ENCODE data around the gene IGFN1.

IGFN1 gene

DNA sequence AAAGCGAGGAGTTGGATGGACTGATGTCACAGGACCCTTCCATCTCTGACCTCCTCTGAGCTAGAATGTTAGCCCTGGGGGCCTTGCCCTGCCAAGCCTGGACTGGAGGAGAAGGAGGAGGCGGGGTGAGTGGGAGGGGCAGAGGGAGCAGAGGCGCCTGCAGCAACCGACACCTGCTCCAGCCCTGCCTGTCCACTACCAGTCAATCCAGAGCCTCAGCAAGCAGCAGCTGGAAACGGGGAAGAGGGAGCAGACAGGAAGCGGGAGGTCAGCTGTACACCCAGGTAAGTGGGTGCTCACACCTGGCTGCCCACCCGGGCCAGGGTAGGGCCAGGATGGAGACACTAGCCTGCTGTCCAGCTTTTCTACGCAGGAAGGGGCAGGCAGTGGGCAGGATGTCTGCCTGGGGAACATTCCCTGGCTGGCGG is at the start of gene IGFN1:
Gene IGFN1 (plus strand): TSS at position 201 of the 428 bp plus-strand sequence. CDS start 2,470 bp downstream, outside the sequence.
- no peak for DNase-seq (ENCODE audit: insufficient read length, low spot score)
- no peak for FAIRE-seq

DNA sequence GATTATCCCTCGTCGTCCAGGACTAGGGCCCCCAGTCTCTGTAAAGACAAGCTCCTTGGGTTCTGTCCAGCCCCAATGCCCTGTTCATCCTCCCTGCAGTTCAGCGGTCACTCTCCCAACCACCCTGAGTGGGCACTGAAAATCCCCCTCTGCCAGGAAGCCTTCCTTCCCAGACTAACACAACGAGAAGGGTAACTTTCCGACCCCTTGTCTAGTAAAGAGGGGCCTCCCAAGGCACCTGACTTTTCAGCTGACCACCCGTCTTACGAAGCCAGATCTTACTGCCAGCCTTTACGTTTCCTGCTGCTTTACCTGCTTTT is 49.7 kb upstream of the IGFN1 start:
- DNase-seq (ENCODE audit: insufficient read length, low spot score) (no peak), FAIRE-seq (no peak)

DNA sequence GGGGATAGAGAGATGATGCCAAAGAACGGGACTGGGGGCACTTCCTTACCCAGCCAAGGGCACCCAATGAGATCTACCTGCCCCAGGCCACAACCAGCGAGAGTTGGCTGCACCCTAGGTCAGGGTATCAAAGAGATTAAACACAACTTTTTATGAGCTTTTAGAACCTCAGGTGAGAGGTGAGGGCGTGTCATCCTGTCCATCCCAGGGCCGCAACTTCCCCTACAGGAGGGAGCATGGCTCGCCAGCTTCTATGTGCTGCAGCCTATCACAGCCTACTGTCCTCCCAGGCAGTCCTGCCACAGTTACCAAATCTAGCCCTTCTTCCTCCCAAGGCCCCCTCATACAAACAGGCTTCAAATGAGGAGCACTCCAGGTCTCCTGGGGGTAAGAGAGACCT is 49.2 kb upstream of the IGFN1 start:
- FAIRE-seq (no peak), DNase-seq (ENCODE audit: insufficient read length, low spot score) (no peak)

DNA sequence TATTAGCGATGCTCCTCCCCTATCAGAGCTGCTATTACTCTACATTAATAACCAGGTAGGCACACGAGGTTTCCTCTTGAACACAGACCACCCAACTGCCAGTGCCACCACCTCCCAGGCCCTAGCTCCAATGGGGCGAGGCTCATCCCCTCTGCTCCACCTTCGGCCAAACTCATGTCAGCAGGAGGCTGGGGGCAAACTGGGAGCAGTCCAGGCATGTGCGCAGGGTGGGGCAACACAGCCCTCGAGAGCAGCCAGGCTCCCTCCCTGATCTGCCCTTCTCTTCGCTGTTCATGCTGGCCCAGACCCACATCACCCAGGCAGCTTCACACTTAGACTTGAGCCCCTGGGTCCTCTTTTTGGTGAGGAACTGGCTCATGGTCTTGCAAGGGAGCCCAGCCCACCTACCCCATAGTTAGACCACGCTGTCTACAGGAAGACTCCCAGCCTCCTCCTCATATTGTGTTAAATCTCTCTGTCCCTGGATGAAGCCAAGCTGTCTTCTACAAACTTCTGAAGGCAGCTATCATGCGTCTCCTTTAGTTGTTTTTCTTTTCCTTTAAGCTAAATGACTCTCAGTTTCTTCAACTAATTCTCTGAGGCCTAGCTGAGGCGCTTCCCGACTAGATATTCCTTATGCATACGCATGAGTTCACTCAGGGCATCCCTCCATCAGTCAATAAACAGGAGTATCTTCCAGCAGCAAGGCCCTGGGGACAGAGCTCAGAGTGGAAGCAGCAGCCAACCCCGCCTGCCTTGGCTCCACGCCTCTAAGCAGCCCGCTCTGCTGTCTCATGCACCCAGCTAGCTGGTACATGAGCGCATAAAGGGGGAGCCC is 48.4 kb upstream of the IGFN1 start:
- no peak for DNase-seq (ENCODE audit: insufficient read length, low spot score)
- FAIRE-seq: no peak

DNA sequence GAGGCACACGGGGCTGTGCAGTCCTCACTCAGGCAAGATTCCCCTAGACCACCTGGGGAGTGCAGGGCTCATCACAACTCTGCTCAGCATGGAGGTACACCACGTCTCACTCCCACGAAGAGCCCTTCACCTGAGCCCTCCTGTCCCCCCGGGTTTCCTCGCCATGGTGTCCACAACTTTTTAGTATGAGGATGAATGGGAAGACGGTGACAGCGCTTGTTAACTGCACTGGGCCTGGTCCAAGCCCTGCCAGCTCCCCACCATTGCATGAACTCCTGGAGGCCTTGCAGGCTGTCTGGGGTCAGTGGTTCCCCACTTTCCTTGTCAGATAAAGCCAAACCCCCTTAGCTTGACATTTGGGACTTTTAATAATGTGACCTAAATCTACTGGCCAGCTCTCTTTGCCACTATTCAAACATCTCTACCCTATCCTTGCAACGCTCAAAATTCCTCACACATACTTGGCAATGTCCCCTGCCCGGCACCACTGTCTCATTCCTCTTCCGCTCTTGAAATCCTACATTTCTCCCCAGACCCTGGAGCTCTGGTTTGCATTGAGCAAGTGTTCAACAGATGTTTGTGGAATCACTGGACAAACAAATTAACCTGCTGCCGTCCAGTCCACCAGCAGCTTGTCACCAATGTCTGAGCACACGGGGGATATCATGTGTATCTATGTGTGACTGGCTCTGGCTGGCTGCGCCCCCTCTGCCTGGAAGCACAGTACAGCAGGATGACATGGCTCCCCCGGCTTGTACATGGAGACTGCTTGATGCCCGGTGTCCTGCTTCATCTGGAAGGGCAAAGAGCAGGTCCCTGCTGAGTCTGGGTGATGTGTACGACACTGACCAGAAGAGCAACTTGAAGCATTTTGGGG is 47.5 kb upstream of the IGFN1 start:
- DNase-seq (ENCODE audit: insufficient read length, low spot score) (no peak), FAIRE-seq (no peak)

DNA sequence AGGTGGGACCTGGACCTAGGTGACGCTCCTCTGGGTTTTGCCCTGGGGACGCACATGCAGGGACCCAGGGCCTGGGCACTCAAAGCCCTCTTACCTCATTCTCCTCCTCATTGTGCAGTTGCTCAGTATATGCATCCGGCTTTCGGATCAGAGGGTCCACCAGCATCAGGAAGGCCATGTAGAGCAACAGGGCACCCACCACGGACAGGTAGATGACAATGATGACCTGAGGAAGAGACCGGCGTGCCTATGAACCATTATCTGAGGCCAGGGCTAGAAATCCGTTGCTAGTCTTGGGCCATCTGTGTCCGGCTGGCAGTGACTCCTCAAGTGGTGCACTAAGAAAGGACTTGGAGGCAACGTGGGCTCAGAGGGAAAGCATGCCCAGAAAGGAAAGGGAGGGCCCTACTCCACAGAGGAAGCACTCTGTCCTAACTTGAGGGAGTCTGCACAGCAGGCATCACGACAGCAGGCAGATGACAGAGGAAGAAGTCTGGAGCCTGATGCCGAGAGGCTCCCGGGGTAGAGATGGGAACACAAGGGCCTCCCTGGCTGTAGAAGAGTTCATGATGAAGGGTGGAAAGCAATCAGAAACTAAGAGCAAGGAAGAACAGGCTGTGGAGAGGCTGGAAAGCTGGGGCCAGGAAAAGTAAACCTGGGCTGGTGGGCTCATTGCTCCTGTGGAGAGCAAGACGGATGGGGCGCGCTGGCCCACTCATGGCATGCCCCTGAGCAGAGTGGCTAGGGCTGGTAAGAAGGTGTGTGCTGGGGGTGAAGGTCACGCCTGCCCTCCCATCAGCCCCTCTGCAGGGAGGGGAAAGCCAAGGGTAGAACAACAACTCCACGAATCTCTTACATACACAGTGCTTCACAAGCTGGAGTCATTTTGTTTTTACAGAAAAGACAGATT is 46.6 kb upstream of the IGFN1 start:
- no peak for DNase-seq (ENCODE audit: insufficient read length, low spot score)
- no peak for FAIRE-seq

DNA sequence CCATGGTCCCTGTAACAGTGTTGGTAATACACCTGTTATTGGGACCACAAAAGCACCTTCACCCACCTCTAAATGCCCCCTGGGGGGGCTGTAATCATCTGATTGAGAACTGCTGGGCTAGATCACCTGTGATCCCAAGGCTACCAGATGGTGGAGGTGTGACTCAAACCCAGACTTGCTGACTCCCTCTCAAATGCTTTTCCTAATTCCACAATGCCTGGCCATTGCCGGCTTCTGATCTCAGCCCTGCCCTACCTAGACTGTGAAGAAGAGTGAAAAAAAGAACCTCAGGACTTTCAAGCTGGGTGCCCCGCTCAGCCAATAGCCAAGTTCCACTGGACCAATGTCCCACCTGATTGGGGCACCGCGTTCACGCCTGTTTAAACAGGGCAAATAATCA is 45.9 kb upstream of the IGFN1 start:
- DNase-seq (ENCODE audit: insufficient read length, low spot score) (no peak), FAIRE-seq (no peak)

DNA sequence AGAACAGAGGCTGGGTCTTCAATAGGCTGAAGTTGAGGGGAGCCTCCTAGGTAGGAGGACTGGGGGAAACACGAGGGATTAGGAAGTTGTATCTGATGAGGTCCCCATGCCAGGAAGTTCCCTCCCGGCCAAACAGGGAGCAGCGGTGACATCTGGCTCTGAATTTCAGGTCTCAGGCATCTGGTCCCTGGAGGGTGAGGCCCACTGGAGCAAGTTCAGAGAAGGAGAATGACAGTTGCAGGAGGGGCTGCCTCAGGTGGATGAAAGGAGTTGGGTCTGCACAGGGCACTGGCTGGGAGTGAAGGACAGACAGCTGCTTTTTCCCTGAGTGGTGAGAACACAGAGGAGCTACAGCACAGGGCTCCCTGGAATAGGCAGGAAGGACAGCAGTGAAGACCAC is 45.5 kb upstream of the IGFN1 start:
- no peak for FAIRE-seq

DNA sequence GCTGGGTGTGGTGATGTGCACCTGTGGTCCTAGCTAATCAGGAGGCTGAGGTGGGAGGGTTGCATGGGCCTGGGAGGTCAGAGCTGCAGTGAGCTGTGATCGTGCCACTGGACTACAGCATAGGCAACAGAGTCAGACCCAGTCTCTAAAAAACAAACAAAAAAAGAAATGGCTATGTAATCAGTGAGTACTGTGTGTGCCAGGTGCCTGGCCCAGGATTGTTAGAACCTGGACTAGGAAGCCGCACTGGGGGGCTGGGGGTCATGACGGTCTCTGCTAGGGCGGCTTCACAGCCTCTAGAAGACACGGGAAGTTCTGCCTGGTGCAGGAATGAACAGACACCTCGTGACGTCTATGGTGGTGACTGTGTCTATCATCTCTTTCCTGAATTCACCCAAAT is 44.8 kb upstream of the IGFN1 start:
- DNase-seq (ENCODE audit: insufficient read length, low spot score) (no peak), FAIRE-seq (no peak)

More for the DNA sequence above, 45.5 kb upstream of the IGFN1 start:
- DNase-seq (ENCODE audit: insufficient read length, low spot score): no peak

DNA sequence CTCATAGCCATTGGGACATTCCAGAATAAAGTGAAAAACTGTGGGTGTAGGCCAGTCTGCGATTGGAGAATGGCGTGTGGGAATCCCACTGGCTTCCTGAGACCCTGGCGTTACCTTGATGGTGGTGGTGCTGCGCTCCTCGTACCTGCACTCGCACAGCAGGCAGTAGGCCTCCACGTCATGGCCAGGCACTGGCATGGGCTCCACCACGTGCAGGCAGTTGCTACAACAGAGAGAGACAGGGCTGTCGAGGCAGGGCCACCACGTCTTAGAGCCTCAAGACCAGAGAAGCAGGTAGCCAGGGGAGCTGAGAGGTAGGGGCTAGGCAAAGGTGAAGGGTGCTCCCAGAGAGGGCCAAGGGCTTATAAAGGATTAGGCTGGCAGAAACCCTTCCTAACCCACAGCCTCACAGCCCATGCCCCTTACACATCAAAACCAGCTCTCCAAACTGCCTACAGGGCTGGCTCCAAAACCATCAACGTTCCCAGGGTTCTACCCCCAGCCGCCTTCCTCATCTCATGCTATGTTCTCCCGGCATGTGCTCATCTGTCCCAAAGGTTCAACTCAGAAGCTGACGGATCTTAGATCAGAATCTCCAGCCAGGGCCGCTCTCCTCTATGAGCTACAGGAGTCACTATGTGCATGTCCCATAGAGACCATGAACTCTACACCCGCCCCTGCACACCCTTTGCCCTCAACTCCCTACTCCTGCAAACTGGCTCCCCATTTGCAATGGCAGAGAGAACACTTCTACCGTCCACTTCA is 43.8 kb upstream of the IGFN1 start:
- DNase-seq (ENCODE audit: insufficient read length, low spot score): no peak
- no peak for FAIRE-seq

DNA sequence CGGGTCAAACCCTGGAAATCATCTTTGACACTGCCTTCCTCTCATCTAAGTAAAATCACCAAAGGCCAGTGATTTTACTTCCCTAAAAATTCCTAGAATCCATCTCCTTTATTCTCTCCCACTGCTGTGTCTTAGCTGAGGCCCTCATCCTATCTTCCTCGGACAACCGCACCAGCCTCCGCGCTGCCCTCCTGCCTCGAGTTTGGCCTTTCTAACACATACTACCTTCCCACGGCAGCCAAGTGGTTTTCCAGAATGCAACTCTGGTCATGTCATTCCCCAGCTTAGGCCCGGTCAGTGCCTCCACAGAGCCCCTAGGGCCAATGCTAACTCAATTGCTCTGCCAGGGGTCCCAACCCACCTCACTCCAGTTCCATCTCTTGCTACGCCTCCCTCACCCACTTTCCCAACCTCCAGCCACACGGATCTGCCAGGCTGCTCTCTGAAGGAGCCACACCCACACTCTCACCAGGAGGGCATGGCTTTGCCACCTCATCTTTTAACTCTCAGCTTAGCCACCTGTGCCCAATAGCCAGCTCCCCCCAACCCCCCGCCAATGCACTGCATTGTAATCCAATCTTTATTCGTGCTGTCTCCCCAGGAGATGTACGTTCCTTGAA is 43.1 kb upstream of the IGFN1 start:
- DNase-seq (ENCODE audit: insufficient read length, low spot score) (no peak), FAIRE-seq (no peak)

DNA sequence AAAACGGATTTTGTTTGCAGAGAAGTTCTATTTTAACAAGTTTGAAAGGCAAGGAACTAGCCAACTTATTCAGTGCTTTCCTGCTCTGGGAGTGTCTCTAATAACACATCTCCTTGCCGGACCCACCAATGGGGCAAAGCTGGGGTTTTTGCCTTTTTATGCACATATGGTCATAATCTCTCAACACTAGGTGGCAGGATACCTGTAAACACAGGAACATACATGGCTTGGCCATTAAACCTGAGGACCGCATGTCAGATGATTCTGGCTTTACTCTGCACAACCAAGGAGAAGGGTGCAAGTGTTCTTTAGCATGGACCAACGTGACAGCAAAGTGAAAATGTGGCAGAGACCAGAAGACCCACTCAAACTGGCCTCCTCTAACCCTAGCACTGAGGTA is 41.2 kb upstream of the IGFN1 start:
- DNase-seq (ENCODE audit: insufficient read length, low spot score) (peak; percentile 44), FAIRE-seq (no peak)

DNA sequence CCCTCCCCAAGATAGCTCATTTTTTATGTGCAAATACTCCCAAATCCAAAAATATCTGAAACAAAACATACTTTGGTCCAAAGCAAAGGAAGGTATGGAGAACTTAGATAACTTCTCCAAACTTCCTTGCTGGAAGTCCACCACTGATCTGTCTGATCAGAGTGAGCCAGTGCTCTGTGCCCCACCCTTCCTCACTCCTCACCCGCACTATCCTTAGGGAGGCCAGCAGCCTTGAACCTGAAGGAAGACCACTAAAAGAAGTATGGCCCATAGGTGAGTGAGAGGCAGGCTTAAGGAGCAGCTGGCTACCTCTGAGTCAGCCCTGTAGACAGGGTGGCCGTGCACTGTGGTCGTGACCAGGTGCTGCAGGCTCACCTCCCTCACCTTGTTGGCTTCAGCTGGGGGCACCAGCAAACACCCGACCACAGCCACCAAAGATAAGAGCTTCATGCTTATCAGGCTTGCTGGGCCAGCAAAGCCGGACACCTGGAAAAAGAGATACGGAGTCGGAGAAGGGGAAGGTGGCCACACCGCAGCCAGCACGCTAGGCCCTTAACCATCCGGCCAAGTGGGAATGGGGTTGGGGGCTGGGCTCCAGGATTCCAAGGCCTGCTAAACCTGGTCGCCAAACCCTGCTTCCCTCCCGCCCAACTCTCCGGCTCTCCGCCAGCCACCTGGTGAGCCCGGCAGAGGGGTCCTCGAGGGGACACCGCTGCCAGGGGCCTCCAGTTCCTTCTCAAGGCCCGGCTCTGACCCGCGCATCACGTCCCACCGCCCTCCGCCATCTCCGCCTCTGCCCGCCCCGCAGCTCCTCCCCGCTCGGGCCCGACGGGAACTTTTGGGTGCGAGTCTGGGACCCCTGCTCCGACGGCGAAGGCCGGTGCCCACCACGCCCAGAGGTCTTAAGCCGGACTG is 36.9 kb upstream of the IGFN1 start:
- DNase-seq (ENCODE audit: insufficient read length, low spot score) (peak; percentile 71), FAIRE-seq (no peak)

DNA sequence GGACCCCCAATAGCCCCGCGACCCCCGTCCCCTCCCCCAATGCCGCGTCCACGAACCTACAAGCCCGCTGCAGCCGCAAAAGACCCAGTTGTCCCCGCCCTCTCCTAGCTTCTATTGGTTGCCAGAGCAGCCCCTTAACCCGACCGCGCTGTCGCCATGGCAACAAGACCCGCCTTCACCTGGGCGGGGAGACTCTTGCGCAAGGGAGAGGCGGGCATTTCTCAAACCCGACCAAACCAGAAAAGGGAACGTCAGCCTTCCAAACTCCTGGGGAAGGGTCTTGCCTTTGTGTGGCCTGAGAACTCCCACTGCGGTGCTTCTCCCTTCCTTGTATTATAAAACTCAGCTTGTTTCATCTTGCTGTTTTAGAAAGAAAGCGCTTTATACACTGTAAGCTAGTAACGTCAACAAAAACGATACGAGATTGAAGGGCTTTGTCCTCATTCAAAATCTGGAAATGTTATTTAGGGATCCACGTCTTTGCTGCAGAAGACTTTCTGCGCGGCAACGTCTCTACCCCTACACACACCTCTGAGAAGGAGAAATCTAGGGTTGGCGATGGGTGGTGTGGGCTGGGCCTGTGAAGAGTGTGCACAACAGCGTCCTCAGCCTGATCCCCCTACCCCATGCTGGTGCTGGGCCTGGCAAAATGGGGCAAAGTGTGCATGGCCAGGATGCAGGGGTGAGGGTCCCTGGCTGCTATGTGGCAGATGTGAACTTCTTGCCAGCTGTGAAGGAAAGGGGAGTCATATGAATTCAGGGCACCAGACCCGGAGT is 36.0 kb upstream of the IGFN1 start, which contains the start of gene TMEM9:
Gene TMEM9 (minus strand): TSS at position 86 of the 777 bp plus-strand sequence. CDS start 551 bp downstream, outside the sequence.
- FAIRE-seq (peak; percentile 87), DNase-seq (ENCODE audit: insufficient read length, low spot score) (peak; percentile 95)

DNA sequence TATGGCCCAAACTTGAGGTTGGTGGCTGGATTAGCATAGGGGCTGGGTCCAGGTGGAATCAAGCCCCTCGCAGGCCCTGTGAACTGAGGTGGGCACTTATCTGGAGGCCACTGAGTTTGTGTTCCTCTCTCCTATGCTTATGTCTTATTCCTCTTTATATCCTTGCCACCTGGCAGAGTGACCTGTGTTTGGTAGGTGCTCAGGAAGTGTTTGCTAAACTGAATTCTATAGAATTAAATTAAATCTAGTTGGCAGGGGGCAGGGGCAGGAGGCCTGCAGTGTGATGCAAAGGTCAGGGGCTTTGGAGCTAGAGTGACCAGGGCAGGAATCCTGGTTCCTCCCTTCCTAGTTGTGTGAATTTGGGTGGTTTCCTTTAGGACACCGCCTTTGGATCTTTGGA is 35.3 kb upstream of the IGFN1 start:
- no peak for FAIRE-seq
- no peak for DNase-seq (ENCODE audit: insufficient read length, low spot score)

DNA sequence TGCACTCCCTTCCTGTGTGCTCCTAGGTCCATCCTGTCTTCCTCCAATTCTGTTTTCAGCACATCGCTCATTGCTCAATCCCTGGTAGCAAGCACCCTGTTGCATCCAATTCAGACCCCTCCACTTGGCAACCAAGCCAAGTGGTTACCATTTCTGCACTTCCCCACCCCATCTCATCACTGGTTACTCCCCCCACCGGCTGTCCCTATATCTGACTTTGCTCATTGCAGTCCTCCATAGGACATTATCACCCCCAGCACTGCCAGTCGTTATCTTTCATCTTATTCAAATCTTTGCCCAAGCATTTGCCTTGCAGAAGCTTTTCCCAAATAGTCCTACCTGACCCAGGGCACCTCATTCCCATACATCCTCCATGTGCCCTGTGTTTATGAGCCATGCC is 34.3 kb upstream of the IGFN1 start:
- FAIRE-seq: no peak

DNA sequence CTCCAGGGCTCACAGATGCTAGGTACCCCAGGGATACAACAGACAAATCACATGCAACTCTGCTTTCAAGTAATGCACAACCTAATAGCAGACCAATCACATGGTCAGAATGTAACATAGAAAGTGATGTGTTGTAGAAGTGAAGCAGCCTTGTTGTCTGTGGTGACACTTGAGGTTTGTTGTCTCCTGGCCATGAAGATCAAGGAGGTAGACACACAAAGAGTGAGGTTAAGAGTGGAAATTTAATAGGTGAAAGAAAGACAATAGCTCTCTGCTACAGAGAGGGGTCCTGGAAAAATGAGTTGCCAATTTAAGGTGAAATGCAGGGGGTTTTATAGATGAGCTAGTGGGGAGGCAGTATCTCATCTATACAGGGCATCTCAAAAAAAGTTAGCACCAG is 33.8 kb upstream of the IGFN1 start:
- FAIRE-seq: no peak
- no peak for DNase-seq (ENCODE audit: insufficient read length, low spot score)

More for the DNA sequence above, 34.3 kb upstream of the IGFN1 start:
- no peak for DNase-seq (ENCODE audit: insufficient read length, low spot score)

DNA sequence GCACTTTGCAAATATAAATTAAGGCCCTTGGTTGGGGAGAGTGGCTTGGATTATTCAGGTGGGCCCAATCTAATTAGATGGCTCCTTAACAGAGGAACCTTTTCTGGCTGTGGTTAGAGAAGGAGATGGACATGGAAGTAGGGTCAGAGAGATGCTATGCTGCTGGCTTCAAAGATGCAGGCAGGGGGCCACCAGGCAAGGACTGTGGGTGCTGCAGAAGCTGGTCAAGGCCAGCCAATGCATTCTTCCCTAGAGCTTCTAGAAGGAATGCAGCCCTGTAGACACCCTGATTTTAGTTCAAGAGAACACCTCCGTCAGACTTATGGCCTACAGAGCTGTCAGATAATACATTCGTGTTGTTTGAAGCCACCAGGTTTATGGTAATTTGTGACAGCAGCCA is 32.7 kb upstream of the IGFN1 start:
- no peak for FAIRE-seq
- no peak for DNase-seq (ENCODE audit: insufficient read length, low spot score)

Data from GM19239 (cell line).